ENCODE data around the gene BTNL9.

Gene BTNL9

DNA sequence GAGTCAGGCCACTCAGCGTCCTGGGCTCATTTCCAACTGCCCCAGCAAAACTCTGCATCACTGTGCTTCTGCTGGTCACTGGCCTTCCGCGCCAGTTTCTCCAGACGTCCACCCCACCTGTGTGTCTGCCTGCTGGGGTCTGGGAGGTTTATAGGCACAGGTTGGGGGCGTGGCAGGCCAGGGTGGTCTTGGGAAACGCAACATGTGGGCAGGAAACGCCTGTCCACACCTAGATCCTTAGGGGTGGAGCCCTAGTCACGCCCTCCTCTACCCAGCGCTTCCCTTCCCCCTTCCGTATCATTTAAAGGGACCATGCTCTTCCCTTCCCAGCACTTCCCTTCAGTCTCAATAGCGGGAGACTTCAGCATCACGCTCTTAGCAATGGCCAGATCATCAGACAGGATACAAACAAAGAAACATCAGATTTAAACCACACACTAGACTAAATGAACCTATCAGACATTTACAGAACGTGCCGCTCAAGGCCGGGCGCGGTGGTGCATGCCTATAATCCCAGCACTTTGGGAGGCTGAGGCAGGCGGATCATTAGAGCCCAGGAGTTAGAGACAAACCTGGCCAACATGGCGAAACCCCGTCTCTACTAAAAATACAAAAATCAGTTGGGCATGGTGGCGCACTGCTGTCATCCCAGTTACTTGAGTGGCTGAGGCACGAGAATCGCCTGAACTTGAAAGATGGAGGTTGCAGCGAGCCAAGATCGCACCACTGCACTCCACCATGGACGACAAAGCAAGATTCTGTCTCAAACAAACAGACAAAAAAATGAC is 11.8 kb upstream of the BTNL9 start:
- TF ChIP-seq FOXP2 (optimal IDR thresholded peaks at IDR 0.05; ENCODE audit: borderline replicate concordance, extremely low read depth, extremely low read length, insufficient read depth) = no peak
- no peak for TF ChIP-seq POLR2AphosphoS5 (IDR thresholded peaks at IDR 0.05; ENCODE audit: low read depth, low read length)
- TF ChIP-seq TAF1 (IDR thresholded peaks at IDR 0.05; ENCODE audit: borderline replicate concordance, insufficient read depth, low read length) = no peak
- TF ChIP-seq SIN3A (IDR thresholded peaks at IDR 0.05; ENCODE audit: borderline replicate concordance, insufficient read depth, low read length) = no peak
- TF ChIP-seq, protein P1, sequence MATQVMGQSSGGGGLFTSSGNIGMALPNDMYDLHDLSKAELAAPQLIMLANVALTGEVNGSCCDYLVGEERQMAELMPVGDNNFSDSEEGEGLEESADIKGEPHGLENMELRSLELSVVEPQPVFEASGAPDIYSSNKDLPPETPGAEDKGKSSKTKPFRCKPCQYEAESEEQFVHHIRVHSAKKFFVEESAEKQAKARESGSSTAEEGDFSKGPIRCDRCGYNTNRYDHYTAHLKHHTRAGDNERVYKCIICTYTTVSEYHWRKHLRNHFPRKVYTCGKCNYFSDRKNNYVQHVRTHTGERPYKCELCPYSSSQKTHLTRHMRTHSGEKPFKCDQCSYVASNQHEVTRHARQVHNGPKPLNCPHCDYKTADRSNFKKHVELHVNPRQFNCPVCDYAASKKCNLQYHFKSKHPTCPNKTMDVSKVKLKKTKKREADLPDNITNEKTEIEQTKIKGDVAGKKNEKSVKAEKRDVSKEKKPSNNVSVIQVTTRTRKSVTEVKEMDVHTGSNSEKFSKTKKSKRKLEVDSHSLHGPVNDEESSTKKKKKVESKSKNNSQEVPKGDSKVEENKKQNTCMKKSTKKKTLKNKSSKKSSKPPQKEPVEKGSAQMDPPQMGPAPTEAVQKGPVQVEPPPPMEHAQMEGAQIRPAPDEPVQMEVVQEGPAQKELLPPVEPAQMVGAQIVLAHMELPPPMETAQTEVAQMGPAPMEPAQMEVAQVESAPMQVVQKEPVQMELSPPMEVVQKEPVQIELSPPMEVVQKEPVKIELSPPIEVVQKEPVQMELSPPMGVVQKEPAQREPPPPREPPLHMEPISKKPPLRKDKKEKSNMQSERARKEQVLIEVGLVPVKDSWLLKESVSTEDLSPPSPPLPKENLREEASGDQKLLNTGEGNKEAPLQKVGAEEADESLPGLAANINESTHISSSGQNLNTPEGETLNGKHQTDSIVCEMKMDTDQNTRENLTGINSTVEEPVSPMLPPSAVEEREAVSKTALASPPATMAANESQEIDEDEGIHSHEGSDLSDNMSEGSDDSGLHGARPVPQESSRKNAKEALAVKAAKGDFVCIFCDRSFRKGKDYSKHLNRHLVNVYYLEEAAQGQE (IDR thresholded peaks at IDR 0.05; ENCODE audit: insufficient read depth in 1 of 2, low read depth in 2 of 2, low read length in 2 of 2) = no peak

GRCh38 chr5:181031716-181032115 is 8.3 kb upstream of the BTNL9 start:
- TF ChIP-seq SIN3A (IDR thresholded peaks at IDR 0.05; ENCODE audit: borderline replicate concordance, insufficient read depth, low read length) = no peak
- TF ChIP-seq, protein P1 (IDR thresholded peaks at IDR 0.05; ENCODE audit: insufficient read depth in 1 of 2, low read depth in 2 of 2, low read length in 2 of 2) = no peak
- no peak for TF ChIP-seq FOXP2 (optimal IDR thresholded peaks at IDR 0.05; ENCODE audit: borderline replicate concordance, extremely low read depth, extremely low read length, insufficient read depth)
- TF ChIP-seq TAF1 (IDR thresholded peaks at IDR 0.05; ENCODE audit: borderline replicate concordance, insufficient read depth, low read length) = no peak
- no peak for TF ChIP-seq POLR2AphosphoS5 (IDR thresholded peaks at IDR 0.05; ENCODE audit: low read depth, low read length)

GRCh38 chr5:181035991-181036815 is 3.9 kb upstream of the BTNL9 start:
- no peak for TF ChIP-seq POLR2AphosphoS5 (IDR thresholded peaks at IDR 0.05; ENCODE audit: low read depth, low read length)
- TF ChIP-seq, protein P1 (IDR thresholded peaks at IDR 0.05; ENCODE audit: insufficient read depth in 1 of 2, low read depth in 2 of 2, low read length in 2 of 2) = no peak
- TF ChIP-seq SIN3A (IDR thresholded peaks at IDR 0.05; ENCODE audit: borderline replicate concordance, insufficient read depth, low read length) = no peak
- TF ChIP-seq FOXP2 (optimal IDR thresholded peaks at IDR 0.05; ENCODE audit: borderline replicate concordance, extremely low read depth, extremely low read length, insufficient read depth) = no peak
- TF ChIP-seq TAF1 (IDR thresholded peaks at IDR 0.05; ENCODE audit: borderline replicate concordance, insufficient read depth, low read length) = no peak

DNA sequence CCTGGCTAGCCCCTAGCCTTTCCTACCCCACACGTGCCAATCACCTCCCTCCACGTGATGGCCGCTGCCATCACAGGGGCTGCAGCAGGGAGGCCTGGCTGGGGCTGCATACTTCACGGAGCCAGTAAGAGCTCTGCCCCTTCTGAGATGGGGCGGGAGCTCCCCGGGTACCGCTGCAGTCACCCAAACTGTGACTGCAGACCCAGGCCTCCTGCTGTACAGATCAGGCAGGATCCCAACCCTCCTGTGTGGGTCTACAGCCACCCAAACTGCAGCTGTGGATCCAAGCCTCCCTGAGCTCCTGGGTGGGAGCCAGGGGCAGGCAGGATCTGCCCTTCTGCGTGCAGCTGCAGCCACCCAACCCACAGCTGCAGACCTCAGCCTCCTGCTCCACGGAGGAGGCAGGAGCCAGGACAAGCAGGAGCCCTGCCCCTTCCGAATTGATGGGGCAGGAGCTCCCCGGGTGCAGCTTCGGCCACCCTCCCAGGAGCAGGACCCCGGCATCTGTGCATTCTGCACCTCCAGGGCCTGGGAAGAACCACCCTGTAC is 3.2 kb upstream of the BTNL9 start:
- TF ChIP-seq FOXP2 (optimal IDR thresholded peaks at IDR 0.05; ENCODE audit: borderline replicate concordance, extremely low read depth, extremely low read length, insufficient read depth) (no peak), POLR2AphosphoS5 (IDR thresholded peaks at IDR 0.05; ENCODE audit: low read depth, low read length) (no peak), TAF1 (IDR thresholded peaks at IDR 0.05; ENCODE audit: borderline replicate concordance, insufficient read depth, low read length) (no peak), SIN3A (IDR thresholded peaks at IDR 0.05; ENCODE audit: borderline replicate concordance, insufficient read depth, low read length) (no peak)
- TF ChIP-seq, protein P1 (IDR thresholded peaks at IDR 0.05; ENCODE audit: insufficient read depth in 1 of 2, low read depth in 2 of 2, low read length in 2 of 2) = no peak
